K562 (cell line): ENCODE measurements around the gene PRPF38A. TPM values are rescaled to one million over a fixed set of nuclear protein-coding genes. Genes with fewer than 3 reads are reported as not detected.

Experiments used
- ATF6 ChIP-seq: sonication (generic); formaldehyde crosslinking; IDR thresholded peaks from 2 replicates; pipeline ENCODE4 v1.4.0; 2020; ENCODE audit warnings: mild to moderate bottlenecking, missing genetic modification reagents
- CREB3 ChIP-seq: fragments of 450-650 bp; conservative IDR thresholded peaks from 2 replicates; pipeline ENCODE4 v1.6.1; 2016; ENCODE audit warnings: missing genetic modification characterization, low read depth, mild to moderate bottlenecking, missing compliant biosample characterization, moderate library complexity
- CTCFL ChIP-seq: IDR thresholded peaks from 2 replicates; pipeline ENCODE4 v1.6.1; 2011; ENCODE audit warnings: borderline replicate concordance, low read depth, mild to moderate bottlenecking, moderate library complexity, low read length; ENCODE audit not compliant: insufficient read depth, poor library complexity, severe bottlenecking
- FOXM1 ChIP-seq, 2 experiments: fragments of 450-650 bp in 1 of 2; sonication (generic) in 1 of 2; formaldehyde crosslinking in 1 of 2; IDR thresholded peaks; 2 replicates each; pipeline versions ENCODE4 v1.6.1 to v1.9.0; 2017 to 2022; ENCODE audit warnings: low read depth in 2 of 2, mild to moderate bottlenecking in 2 of 2, missing genetic modification reagents in 1 of 2, moderate library complexity in 1 of 2
- FUS ChIP-seq: fragments of 200-400 bp; formaldehyde crosslinking; optimal IDR thresholded peaks from 2 replicates; pipeline ENCODE3; 2017; ENCODE audit warnings: low read depth, low read length
- MEF2D ChIP-seq: conservative IDR thresholded peaks from 2 replicates; pipeline ENCODE4 v1.6.1; 2016; ENCODE audit warnings: low read depth, missing genetic modification characterization, missing compliant biosample characterization
- NCOA1 ChIP-seq: fragments of 450-650 bp; IDR thresholded peaks from 2 replicates; pipeline ENCODE4 v1.6.1; 2016; ENCODE audit warnings: low read depth
- XRCC5 ChIP-seq: fragments of 200-400 bp; formaldehyde crosslinking; IDR thresholded peaks from 2 replicates; pipeline ENCODE4 v1.6.1; 2017; ENCODE audit warnings: low read depth, mild to moderate bottlenecking, low read length
- ZNF77 ChIP-seq: fragments of 250-450 bp; sonication (Bioruptor Pico); IDR thresholded peaks from 2 replicates; pipeline ENCODE4 v1.5.0; 2020
- polyA plus RNA-seq, 8 experiments: library from polyadenylated mRNA; depleted of rRNA in 4 of 8; stranded (reverse) in 5 of 8; unstranded in 3 of 8; fragments of >200 nt; fragmentation: Nextera tagmentation in 2 of 8; fragmentation: Illumina TruSeq in 1 of 8; extraction: Ambion mirVana in 2 of 8; extraction: Trizol in 1 of 8; gene quantifications; 2 replicates each; pipeline versions ENCODE4 v1.2.1 to v1.2.3, GENCODE V29; 2011 to 2014; ENCODE audit warnings: inconsistent platforms in 1 of 8, missing spikeins in 1 of 8
- total RNA-seq, 7 experiments: library from RNA; depleted of rRNA in 6 of 7; stranded (reverse); fragments of >200 nt in 6 of 7; fragmentation: Illumina TruSeq in 2 of 7; extraction: Trizol in 2 of 7; gene quantifications; 2 replicates each; pipeline versions ENCODE4 v1.2.1 to v1.2.3, GENCODE V29; 2011 to 2021; ENCODE audit warnings: low replicate concordance in 1 of 7

The PRPF38A gene
- total and polyA plus RNA-seq, 9 of the 15 experiments (the other 6 are each of a cell fraction or from before 2014, with no cell fraction given) = 53.6 to 198 (median 89.2) TPM

- TF ChIP-seq ATF6 (CRISPR knock-in tag) (peak; percentile 60; the same call in 1 of the 2 replicates), MEF2D (peak; percentile 29; the same call in 1 of the 2 replicates), CTCFL (peak; percentile 94), ZNF77 (CRISPR knock-in tag) (no peak), NCOA1 (peak; percentile 94), FUS (no peak), CREB3 (tag) (no peak), XRCC5 (no peak), FOXM1 (IDR thresholded peaks at IDR 0.05; ENCODE audit: low read depth) (no peak), FOXM1 (CRISPR knock-in tag; IDR thresholded peaks at IDR 0.05; ENCODE audit: low read depth) (peak; percentile 90; the same call in 1 of the 2 replicates)
Observed at GRCh38 chr1:52404116-52404974, at the start of gene PRPF38A, which contains the start of gene ORC1 (continued).
